ENCODE measurements around the gene ACTMAP.

DNA sequence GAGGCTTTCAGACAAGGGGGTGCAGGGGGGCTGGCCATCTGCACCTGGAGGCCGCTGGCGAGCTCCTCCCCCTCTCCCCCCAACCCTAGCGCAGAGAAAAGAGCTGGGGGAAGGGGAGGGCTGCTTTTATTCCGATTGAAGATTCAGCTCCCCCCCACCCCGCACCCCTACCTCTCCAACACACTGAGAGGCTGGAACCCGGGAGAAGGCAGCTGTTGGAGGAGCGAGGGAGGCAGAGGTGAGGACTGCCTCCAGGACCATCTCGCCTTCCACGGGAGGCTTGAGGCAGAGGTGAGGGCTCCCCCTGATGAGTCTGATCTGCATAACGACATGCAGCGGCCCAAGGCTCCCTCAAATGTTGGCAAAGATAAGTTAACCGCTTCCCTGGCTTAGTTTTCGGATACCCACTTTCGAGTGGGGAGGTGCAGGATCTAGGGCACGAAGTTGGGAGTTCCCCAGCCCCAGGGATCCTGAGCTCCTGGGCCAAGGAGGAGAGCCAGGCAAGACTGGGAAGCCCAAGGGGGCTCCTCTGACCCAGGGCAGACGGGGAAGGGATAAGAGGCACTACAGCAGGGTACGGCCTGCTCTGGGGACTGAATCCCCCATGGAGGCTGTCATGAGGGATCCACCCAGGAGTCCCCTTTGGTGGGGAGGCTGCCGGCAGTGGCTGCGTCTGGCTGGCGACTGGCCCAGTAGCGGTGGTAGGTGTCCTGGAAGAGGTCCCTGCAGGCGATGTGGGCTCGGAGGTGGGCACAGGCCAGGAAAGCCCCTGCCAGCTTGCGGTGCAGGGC, 58.7 kb downstream of the ACTMAP start:
- TF ChIP-seq, protein P1, sequence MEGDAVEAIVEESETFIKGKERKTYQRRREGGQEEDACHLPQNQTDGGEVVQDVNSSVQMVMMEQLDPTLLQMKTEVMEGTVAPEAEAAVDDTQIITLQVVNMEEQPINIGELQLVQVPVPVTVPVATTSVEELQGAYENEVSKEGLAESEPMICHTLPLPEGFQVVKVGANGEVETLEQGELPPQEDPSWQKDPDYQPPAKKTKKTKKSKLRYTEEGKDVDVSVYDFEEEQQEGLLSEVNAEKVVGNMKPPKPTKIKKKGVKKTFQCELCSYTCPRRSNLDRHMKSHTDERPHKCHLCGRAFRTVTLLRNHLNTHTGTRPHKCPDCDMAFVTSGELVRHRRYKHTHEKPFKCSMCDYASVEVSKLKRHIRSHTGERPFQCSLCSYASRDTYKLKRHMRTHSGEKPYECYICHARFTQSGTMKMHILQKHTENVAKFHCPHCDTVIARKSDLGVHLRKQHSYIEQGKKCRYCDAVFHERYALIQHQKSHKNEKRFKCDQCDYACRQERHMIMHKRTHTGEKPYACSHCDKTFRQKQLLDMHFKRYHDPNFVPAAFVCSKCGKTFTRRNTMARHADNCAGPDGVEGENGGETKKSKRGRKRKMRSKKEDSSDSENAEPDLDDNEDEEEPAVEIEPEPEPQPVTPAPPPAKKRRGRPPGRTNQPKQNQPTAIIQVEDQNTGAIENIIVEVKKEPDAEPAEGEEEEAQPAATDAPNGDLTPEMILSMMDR (IDR thresholded peaks at IDR 0.05; ENCODE audit: insufficient read depth, low read length): no peak
- TF ChIP-seq, protein P2, sequence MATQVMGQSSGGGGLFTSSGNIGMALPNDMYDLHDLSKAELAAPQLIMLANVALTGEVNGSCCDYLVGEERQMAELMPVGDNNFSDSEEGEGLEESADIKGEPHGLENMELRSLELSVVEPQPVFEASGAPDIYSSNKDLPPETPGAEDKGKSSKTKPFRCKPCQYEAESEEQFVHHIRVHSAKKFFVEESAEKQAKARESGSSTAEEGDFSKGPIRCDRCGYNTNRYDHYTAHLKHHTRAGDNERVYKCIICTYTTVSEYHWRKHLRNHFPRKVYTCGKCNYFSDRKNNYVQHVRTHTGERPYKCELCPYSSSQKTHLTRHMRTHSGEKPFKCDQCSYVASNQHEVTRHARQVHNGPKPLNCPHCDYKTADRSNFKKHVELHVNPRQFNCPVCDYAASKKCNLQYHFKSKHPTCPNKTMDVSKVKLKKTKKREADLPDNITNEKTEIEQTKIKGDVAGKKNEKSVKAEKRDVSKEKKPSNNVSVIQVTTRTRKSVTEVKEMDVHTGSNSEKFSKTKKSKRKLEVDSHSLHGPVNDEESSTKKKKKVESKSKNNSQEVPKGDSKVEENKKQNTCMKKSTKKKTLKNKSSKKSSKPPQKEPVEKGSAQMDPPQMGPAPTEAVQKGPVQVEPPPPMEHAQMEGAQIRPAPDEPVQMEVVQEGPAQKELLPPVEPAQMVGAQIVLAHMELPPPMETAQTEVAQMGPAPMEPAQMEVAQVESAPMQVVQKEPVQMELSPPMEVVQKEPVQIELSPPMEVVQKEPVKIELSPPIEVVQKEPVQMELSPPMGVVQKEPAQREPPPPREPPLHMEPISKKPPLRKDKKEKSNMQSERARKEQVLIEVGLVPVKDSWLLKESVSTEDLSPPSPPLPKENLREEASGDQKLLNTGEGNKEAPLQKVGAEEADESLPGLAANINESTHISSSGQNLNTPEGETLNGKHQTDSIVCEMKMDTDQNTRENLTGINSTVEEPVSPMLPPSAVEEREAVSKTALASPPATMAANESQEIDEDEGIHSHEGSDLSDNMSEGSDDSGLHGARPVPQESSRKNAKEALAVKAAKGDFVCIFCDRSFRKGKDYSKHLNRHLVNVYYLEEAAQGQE (IDR thresholded peaks at IDR 0.05; ENCODE audit: insufficient replicate concordance, low read depth): no peak
- TF ChIP-seq GABPA (IDR thresholded peaks at IDR 0.05; ENCODE audit: low read depth) (no peak), POLR2AphosphoS5 (IDR thresholded peaks at IDR 0.05; ENCODE audit: low read depth) (no peak), SPI1 (IDR thresholded peaks at IDR 0.05; ENCODE audit: borderline replicate concordance, low read depth) (no peak)
